HG02938 (cell line): ENCODE data around the gene AKAP5.

Source experiments
- ATAC-seq: cut with Tn5 transposase; IDR thresholded peaks from one replicate; pipeline ENCODE4 v1.9.1; 2021; ENCODE audit warnings: mild to moderate bottlenecking, moderate library complexity; ENCODE audit not compliant: unreplicated experiment

AKAP5 gene

GRCh38 chr14:64459405-64460136 is 5.7 kb upstream of the AKAP5 start:
- ATAC-seq, result no peak

- ATAC-seq, result no peak
These were observed 4.1 kb upstream of the AKAP5 start for GRCh38 chr14:64461221-64461620.

GRCh38 chr14:64463195-64463594 is 2.1 kb upstream of the AKAP5 start:
- ATAC-seq, result no peak

- ATAC-seq, result no peak
These were observed 1.4 kb upstream of the AKAP5 start for GRCh38 chr14:64463873-64464272.

GRCh38 chr14:64464651-64465050 is 648 bp upstream of the AKAP5 start:
- ATAC-seq, result no peak

- peak; percentile 14 for ATAC-seq
These were observed 694 bp downstream of the AKAP5 start for GRCh38 chr14:64465831-64466554.

GRCh38 chr14:64467101-64467500 is 1.8 kb downstream of the AKAP5 start:
- no peak for ATAC-seq

- ATAC-seq, result no peak
These were observed 2.3 kb downstream of the AKAP5 start for GRCh38 chr14:64467566-64467965.

GRCh38 chr14:64468451-64468850 is 3.2 kb downstream of the AKAP5 start:
- ATAC-seq, result no peak

GRCh38 chr14:64474041-64474440 is 8.7 kb downstream of the AKAP5 start:
- ATAC-seq, result no peak

- ATAC-seq, result no peak
These were observed 9.4 kb downstream of the AKAP5 start for GRCh38 chr14:64474698-64475097.

GRCh38 chr14:64475585-64476273 is 10.4 kb downstream of the AKAP5 start:
- ATAC-seq, result no peak

- no peak for ATAC-seq
These were observed 11.1 kb downstream of the AKAP5 start for GRCh38 chr14:64476438-64476837.

GRCh38 chr14:64478634-64479250 is 13.4 kb downstream of the AKAP5 start:
- ATAC-seq, result no peak

- no peak for ATAC-seq
These were observed 23.3 kb downstream of the AKAP5 start for GRCh38 chr14:64488590-64489099.

GRCh38 chr14:64491637-64492036 is 26.3 kb downstream of the AKAP5 start:
- no peak for ATAC-seq

GRCh38 chr14:64493455-64493854 is 28.2 kb downstream of the AKAP5 start:
- ATAC-seq, result no peak

- ATAC-seq, result no peak
These were observed 30.0 kb downstream of the AKAP5 start for GRCh38 chr14:64495252-64495651.

- no peak for ATAC-seq
These were observed 31.5 kb downstream of the AKAP5 start for GRCh38 chr14:64496764-64497163.

GRCh38 chr14:64500088-64500487 is 34.8 kb downstream of the AKAP5 start:
- ATAC-seq, result no peak
